NCI-H146 treated with DMSO at 0.1 percent for 48 hours (cell line): ENCODE results near the gene TACC2.
"Not testable (repeated sequence)": the region's sequence is repeated elsewhere in the genome, so short reads cannot be mapped to it uniquely, and the experiment has no call there.

Experiments
- DNase-seq: peaks from one replicate; lab custom pipeline; 2025; ENCODE audit not compliant: unreplicated experiment; lab: John Stamatoyannopoulos, UW

TACC2 gene, protein sequence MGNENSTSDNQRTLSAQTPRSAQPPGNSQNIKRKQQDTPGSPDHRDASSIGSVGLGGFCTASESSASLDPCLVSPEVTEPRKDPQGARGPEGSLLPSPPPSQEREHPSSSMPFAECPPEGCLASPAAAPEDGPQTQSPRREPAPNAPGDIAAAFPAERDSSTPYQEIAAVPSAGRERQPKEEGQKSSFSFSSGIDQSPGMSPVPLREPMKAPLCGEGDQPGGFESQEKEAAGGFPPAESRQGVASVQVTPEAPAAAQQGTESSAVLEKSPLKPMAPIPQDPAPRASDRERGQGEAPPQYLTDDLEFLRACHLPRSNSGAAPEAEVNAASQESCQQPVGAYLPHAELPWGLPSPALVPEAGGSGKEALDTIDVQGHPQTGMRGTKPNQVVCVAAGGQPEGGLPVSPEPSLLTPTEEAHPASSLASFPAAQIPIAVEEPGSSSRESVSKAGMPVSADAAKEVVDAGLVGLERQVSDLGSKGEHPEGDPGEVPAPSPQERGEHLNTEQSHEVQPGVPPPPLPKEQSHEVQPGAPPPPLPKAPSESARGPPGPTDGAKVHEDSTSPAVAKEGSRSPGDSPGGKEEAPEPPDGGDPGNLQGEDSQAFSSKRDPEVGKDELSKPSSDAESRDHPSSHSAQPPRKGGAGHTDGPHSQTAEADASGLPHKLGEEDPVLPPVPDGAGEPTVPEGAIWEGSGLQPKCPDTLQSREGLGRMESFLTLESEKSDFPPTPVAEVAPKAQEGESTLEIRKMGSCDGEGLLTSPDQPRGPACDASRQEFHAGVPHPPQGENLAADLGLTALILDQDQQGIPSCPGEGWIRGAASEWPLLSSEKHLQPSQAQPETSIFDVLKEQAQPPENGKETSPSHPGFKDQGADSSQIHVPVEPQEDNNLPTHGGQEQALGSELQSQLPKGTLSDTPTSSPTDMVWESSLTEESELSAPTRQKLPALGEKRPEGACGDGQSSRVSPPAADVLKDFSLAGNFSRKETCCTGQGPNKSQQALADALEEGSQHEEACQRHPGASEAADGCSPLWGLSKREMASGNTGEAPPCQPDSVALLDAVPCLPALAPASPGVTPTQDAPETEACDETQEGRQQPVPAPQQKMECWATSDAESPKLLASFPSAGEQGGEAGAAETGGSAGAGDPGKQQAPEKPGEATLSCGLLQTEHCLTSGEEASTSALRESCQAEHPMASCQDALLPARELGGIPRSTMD (N-terminal part only)

DNA sequence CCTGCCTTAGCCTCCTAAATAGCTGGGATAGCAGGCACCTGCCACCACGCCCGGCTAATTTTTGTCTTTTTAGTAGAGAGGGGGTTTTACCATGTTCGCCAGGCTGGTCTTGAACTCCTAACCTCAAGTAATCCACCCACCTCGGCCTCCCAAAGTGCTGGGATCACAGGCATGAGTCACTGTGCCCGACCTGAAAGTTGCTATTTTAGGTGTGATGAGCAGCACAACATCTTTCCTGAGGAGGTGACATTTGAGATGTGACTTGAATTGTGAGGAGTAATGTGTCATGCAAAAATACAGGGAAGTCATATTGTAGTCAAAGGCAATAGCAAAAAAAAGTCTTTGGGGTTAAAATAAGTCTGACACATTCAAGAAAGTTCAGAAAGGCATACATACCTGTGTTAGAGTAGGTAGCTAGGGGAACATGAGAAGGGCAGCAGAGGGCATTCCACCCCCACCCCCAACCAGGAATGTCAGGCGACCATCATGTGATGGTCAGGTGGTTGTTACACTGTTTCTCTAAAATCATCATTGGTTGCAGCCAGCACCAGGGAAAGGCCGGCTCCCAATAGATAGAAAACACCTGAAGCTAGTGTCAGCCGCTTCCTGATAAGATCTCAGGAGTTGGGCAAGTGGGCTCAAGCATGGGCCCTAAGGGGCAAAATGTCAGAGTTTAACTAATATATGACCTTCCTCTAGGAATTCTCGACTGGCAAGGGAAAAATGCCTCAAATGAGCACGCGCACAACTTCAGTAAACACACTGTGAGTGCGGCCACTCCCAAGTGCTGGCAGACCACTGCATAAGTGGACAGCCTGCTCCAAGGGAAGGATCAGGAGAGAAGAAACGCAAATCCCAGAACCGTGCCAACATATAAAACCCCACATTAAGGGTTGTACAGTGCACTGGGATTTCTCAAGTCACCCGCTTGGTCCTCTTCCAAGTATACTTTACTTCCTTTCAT is at the start of gene TACC2:
Gene TACC2 (plus strand): TSS at position 803 of the 964 bp plus-strand sequence. CDS start 32,819 bp downstream, outside the sequence.
- DNase-seq = no peak

DNA sequence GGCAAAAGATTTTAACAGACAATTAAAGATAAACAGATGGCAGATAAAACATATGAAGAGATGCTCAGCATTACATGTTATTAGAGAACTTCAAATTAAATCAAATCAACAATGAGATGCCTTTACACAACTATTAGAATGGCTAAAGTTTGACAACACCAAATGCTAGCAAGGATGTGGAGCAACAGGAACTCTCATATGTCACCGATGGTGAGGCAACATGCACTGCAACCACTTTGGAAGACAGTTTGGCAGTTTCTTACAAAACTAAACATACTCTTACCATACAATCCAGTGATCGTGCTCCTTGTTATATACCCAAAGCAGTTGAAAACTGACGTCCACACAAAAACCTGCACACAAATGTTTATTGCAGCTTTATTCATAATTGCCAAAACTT is 47.4 kb upstream of the TACC2 start:
- no peak for DNase-seq

DNA sequence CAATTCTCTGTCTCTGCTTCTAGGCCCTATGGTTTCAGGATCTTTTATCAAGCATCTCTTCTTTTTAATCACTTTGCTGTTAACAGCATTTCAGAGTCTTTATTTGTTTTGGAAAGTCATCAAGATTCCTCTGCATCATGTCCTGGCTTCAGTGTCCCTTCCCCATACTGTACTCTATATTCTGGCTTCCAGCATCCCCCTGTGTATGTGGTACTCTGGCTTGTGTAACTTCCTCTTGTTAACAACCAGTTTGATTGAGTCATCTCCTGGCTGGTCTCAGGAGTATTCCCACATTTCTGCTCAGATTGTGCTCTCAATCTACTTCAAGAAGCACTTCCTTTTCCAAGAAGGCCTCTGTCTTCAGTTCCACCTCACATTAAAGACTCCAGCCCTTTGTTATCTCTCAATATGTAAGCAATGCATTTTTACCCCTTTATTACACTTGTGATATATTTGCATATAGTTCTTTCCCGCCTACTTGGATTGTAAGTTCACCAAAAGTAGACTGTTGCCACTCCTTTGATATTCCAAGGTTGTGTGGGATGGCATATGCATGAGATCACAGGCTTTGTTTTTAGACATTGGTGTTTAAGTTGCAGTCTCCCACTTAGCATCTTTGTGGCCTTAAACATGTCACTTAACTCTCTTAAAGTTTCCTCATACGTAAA is 46.1 kb upstream of the TACC2 start:
- DNase-seq = no peak

DNA sequence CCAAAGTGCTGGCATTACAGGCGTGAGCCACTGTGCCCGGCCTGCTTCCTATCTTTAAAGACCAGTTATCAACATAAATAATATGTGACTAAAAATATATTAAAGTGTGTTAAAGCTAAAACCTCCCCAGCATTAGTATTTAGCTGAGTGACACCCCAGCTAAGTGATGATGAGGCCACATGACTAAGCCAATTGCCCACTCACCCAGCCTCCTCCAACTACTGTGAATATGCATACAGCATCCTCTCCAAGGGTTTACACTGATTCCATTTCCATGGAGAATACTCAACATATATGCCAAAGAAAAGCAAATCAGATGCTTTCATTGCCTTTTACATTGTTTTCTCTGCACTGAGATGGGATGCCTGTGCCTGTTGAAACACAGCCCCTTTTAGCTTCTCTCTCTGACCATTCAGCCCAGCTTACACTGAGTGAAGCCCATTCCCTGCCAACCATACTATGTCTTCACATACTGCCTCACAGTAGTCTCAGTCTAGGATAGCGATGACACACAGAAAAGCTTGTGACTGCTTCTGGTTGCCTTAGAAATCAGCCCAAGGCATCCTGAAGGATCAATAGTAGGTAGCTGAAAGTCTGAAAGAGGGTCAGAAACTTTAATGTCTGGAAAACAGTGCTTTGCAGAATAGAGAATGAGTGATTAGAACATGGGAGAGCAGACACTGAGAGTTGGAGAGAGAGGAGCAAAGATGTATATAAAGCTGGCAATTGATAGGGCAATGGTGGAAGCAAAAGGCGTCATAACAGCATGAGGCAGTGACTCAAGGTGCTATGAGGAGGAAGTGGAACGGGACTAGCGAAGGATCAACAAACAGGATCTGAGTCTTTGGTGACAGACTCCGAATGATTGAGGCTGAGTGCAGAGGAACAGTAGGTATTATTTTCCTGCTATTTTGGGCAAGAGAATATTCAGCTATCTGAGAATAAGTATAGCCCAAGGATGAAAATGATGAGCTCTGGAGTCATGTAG is 41.3 kb upstream of the TACC2 start:
- DNase-seq = no peak

DNA sequence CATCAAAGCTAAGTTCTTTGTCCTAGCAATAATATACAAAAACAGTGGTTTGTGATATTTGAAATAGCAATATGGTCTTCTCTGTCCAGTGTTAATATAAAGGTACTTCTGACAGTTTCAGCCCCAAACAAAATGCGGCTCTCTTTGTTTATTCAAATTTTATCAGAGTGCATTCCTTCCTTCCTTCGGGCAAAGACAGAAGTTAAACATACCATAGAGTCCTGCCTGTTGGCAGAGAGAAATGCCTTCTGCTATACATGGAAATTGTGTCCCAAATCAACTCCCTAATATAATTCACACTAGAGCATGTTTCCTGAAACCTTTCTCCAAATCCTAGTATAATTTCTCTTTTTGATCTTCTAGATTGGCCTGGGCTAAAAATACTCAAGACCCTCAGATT is 39.9 kb upstream of the TACC2 start:
- no peak for DNase-seq

DNA sequence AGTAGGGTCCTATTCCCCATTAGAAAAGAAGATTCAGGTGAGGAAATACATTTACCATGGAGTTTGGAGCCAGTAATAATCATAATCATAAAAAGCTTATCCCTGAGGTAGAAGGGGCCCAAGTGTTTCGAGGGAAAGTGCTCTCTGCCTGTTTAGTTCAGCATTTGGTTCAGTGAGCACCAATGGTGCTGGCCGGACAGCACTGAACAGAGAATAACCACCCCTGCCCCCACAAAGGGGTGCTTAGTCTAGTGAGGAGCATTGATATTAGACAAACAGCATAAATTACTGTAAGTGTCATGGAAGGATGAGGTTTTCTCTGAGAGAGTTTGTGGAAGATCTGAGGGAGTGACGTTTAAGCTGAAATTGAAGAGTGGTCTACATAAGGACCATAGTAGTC is 39.5 kb upstream of the TACC2 start:
- no peak for DNase-seq

DNA sequence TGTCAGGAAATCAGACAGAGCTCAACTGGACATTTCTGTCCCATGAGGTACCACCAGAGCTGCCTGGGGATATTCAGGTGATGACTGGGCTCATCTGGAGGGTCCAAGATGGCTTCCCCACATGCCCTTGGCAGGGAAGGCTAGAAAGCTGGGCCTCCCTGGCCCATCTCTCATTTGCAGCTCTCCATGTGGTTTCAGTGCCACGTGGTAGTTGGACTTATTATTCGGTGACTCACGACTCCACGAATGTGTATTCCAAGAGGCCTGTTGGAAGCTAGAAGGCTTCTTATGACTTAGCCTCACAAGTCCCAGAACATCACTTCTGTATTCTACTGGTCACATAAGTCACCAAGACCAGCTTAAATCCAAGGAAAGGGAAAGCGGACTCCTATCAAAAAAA is 36.7 kb upstream of the TACC2 start:
- no peak for DNase-seq

DNA sequence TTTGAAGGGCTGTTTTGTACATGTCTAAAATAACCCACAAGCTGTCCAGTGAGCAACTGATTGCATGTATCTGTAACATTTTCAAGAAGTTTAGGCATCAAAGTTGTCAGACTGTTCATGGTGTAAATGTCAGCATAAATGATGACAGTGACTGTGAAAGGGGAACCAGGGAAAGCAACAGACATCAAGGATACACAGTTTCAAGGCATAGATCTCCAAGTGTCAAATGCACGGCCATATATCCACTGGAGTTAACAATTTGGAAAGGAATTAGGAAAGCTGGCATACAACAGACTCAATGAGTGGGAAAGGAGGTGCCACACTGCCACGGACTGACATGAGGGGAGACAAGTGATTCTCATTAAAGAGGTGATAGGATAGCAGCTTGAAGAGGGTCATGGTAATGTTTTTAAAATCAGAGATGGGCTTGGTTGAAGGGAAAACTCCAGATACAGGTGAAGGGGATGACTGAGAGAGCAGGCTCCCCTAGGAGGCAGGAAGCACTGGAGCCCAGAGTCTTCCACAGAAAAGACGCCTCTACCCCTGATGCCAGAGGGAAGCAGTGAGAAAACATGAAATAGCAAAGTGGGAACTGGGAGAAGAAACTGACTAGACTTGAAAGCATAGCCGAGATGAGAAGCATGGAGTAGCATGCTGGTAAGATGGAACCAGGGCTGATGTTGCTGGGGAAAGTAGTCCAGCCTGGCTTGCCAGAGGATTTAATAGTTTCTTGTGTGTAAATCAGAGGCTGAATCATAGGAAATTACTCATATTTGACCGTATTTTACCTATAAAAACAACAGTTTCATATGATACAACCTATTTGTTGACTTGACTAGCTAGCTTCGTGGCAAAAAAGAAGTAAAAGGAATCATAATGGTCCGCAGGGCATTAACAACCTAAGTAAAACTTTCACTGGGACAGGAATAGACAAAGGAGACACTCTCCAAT is 32.6 kb upstream of the TACC2 start:
- DNase-seq = no peak

DNA sequence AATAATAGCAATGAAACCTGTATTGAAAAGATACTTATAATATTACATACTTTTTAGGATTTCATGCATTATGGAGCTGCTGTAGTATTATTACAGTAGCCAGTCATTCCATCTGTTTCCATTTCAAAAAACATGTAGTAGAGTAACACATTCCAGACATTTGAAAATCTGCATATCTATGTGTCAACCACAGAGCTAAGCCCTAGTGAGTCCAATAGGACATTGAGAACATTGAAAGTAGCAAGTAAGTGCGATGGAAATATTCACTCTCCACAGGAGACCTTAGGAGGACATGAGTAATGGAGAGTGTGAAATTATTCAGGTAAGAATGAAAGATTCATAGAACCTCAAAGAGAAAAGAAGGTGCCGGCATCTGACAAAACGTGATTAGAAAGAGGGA is 29.3 kb upstream of the TACC2 start:
- no peak for DNase-seq

DNA sequence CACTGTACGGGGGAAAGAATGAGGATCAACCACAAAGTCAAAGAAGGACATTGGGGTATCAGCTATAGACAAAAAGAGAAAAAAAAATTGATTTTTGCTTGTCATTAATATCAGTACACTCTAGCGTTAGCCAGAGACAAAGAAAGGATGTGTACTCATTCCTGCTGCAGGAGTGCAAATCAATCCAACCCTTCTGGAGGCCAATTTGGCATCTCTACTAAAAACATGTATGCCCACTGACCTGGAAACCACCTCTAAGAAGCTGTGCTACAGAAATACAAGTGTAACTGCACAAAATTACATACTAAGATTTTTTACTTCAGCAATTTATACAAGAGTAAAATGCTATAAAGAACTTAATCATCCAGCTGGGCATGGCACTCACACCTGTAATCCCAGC is 27.5 kb upstream of the TACC2 start:
- no peak for DNase-seq

DNA sequence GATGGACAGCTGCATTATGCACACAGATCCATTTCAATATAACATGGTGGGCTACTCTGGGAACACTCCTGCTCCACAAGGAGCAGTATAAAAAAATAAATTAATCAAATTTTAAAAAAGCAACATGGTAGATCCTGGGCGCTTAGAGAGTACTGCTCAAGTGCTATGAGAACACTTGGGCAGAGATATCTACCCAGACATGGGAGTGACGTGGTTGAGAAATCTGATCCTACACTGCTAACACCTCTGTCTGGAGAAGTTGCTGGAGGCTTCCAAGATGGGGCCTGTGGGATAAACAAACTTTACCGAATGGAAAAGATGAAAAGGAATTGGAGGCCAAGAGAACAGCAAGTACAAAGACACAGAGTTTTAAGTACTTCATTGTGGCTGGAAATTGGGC is 23.0 kb upstream of the TACC2 start:
- DNase-seq = no peak

DNA sequence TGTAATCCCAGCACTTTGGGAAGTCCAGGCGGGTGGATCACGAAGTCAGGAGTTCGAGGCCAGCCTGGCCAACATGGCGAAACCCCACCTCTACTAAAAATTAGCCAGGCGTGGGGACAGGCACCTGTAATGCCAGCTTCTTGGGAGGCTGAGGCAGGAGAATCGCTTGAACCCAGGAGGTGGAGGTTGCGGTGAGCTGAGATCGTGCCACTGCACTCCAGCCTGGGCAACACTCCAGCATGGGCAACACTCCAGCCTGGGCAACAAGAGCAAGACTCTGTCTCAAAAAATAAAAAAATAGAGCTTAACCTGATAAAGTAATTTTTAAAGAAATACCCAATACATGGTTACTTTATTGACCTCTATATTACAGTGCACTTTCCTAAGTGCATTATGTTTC is 19.9 kb upstream of the TACC2 start:
- DNase-seq = not testable (repeated sequence)

DNA sequence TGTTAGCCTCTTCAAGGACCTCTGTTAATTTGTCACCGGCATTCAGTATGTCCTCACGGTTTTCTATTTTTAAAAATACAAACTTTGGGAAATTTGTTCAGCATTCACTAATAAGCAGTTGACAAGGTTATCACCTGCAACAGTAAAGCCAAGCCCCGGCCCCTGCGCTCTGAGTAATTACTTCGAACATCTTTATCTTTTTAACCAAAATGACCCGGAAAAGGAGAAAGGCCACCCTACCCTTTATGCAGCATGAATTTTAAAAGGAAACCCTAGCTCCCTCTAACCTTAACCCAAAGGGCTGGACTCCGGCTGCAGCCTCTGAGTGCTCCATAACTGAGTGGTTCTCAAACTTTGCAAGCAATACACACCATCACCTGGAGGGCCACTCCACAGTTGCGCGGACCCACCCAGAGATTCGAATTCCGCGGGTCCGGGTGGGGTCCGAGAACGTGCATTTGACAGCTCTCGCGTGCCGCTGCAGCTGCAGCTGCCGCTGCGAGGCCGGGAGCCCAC is 14.9 kb upstream of the TACC2 start:
- no peak for DNase-seq

DNA sequence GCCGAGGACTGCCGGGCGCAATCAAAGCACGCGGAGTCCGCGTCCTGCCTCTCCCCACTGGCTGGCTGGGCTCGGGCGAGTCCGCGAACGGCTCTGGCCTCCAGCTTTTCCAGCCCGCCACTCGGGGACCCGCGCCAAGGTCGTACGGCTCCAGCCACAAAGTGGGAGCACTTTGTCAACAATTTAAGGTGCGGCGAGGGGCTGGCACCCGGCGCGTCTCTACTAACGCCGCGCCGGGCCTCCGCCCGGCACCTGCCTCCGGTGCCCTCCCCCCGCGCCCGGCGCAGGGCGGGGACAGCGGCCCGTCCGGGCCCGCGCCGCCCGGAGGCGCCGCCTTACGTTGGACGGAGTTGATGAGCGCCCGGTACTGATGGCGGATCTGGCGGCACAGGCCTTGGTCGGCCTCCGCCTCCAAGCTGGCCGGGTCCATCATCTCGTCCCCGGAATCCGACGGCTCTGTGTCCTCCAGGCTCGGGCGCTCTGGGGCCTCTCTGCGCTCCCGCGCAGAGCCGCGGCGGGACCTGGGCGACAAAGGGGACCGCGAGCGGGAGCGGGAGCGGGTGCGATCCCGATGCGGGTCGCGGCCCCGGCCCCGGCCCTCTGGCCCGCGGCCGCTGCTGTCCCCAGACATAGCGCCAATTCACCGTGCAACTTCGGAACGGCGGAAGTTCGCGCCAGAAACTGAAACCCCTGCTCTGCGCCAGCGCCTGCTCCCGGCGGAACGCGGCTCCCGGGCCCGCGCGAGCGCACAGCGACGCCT is 14.2 kb upstream of the TACC2 start, which contains the start of gene NSMCE4A:
Gene NSMCE4A (minus strand): TSS at position 683 of the 760 bp plus-strand sequence. CDS start 52 bp downstream, at position 631.
- DNase-seq = peak; percentile 34

DNA sequence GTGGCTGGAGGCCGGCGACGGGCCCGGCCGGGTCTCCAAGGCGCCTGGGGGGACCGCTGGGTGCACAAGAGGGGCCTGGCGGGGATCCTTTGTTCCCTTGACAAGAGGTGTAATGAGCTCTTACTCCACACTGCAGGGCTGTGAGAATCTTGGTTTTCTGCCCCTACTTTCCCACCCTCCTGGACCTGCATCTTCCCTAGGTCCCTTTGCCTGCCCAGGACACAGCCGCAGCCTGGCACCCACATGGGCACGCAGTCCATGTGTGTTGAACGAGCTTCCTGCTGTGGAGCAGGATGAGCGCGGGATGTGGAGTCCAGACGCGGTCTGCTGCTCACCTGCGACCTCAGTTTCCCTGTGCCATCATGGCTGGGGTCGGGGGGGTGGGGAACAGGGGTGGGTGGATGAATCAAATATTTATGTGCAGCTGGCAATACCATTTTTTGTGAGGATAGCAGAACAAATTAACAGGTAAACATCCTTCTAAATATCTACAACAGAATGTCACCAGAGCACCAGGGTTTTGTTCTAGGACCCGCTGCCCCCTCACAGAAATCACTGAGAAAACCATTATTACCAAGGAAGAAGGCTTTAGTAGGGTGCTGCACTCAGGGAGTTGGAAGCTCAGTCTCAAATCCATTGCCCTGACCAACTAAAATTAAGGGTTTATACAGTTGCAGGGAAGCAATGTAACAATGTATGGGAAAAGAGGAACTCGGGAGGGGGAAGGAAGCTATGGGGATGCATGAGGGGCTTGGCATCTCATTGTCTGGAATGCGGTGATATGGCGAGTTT is 13.5 kb upstream of the TACC2 start:
- peak; percentile 30 for DNase-seq

DNA sequence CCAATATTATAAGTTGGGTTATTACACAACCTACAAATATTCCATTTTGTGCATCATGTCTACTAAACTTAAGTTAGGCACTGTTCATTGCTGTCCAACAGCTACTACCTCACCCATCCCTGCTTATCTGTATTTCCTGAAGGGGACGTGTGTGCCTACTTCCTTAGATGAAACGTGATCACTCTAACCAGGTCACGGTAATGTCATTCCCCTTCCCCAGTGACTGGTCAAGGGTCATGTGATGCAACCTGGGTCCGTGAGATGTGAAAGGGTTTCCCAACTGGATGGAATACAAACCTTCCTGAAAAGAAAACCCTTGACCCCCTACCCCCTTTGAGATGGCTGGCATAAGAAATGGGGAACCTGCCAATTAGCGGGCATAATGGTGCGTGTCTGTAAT is 12.4 kb upstream of the TACC2 start:
- no peak for DNase-seq
